K562 (cell line): ENCODE results near the gene ITGAL. TPM values are rescaled to one million over a fixed set of nuclear protein-coding genes. Genes with fewer than 3 reads are reported as not detected.

Experiments
- ATAC-seq: fragments of 200-7000 bp; cut with Tn5 transposase; 3 replicates; pipeline ENCODE4 v1.9.1; 2020; ENCODE audit warnings: moderate library complexity
- BruUV-seq: library from RNA; stranded (reverse); fragments of 400-500 nt; replicated peaks from 2 replicates; lab custom pipeline; 2021; lab: Mats Ljungman, UMichigan
- CTCF ChIA-PET: fragments of 300-600 bp; formaldehyde crosslinking; extraction: SDS; loops from one replicate; lab custom pipeline; 2021; ENCODE audit warnings: low intra/inter-chr PET ratio; lab: Yijun Ruan, JAX
- POLR2A ChIA-PET: fragments of 300-600, 350-650 bp; sonication (Branson Sonifier 250); formaldehyde crosslinking; extraction: SDS; loops from one replicate; lab custom pipeline; 2021; ENCODE audit warnings: antibody characterized with exemption, inconsistent platforms; lab: Yijun Ruan, JAX
- DNase-seq, 4 experiments: peaks; one replicate each; pipeline versions ENCODE4 v3.0.0 to v3.0.0-alpha.2; 2011 to 2018; ENCODE audit warnings: low spot score in 3 of 4, mixed read lengths in 3 of 4; ENCODE audit errors: extremely low read depth in 1 of 4
- FAIRE-seq: peaks from 2 replicates; lab custom pipeline; 2011; peaks lifted over from hg19 to GRCh38; lab: Jason Lieb, UNC
- H2AFZ ChIP-seq: 2 replicates; pipeline ENCODE4 v1.6.0; 2011; ENCODE audit warnings: low read depth, low read length, control low read depth, inconsistent platforms
- H3K27ac ChIP-seq: fragments of 200-600 bp; 3 replicates; pipeline ENCODE4 v1.8.0; 2011; ENCODE audit warnings: low read depth, mild to moderate bottlenecking, control low read depth, inconsistent platforms, low read length, moderate library complexity, mixed read lengths; ENCODE audit errors: extremely low read depth
- H3K27me3 ChIP-seq, 2 experiments: fragments of 300-600 bp in 1 of 2; 2 replicates in 1 of 2; 3 replicates in 1 of 2; pipeline versions ENCODE4 v1.6.0 to v1.8.0; 2011; ENCODE audit warnings: inconsistent platforms in 2 of 2, low read length in 2 of 2, mild to moderate bottlenecking in 1 of 2, mixed read lengths in 1 of 2, moderate library complexity in 1 of 2; ENCODE audit not compliant: control insufficient read depth in 2 of 2, insufficient read depth in 2 of 2
- H3K36me3 ChIP-seq: fragments of 300-600 bp; 3 replicates; pipeline ENCODE4 v1.8.0; 2011; ENCODE audit warnings: mild to moderate bottlenecking, low read length, inconsistent platforms; ENCODE audit not compliant: control insufficient read depth, insufficient read depth
- H3K4me1 ChIP-seq, 2 experiments: fragments of 200-600 bp in 1 of 2; replicated peaks in 1 of 2; 2 replicates in 1 of 2; 3 replicates in 1 of 2; pipeline versions ENCODE4 v1.5.1 to v1.8.0; 2011; ENCODE audit warnings: inconsistent platforms in 2 of 2, low read length in 2 of 2, mild to moderate bottlenecking in 1 of 2, mixed read lengths in 1 of 2, moderate library complexity in 1 of 2; ENCODE audit not compliant: control insufficient read depth in 2 of 2, insufficient read depth in 2 of 2
- H3K4me2 ChIP-seq: 2 replicates; pipeline ENCODE4 v1.6.1; 2011; ENCODE audit warnings: low read length, control low read depth, inconsistent platforms, mixed read lengths; ENCODE audit not compliant: insufficient read depth
- H3K4me3 ChIP-seq: fragments of 200-600 bp; sonication (generic), shearing (Covaris generic); 2 replicates; pipeline ENCODE4 v1.5.1; 2016; ENCODE audit warnings: control low read depth, inconsistent platforms
- H3K79me2 ChIP-seq: fragments of 200-600 bp; 3 replicates; pipeline ENCODE4 v1.8.0; 2011; ENCODE audit warnings: low read length, inconsistent platforms; ENCODE audit not compliant: control insufficient read depth, insufficient read depth
- H3K9ac ChIP-seq, 2 experiments: 2 replicates each; pipeline versions ENCODE4 v1.6.0 to v1.6.1; 2011; ENCODE audit warnings: low read depth in 2 of 2, low read length in 2 of 2, control low read depth in 1 of 2, inconsistent platforms in 1 of 2, mild to moderate bottlenecking in 1 of 2, mixed read lengths in 1 of 2; ENCODE audit not compliant: insufficient read depth in 1 of 2
- H3K9me1 ChIP-seq: one replicate; pipeline ENCODE4 v1.6.0; 2011; ENCODE audit warnings: inconsistent platforms, mild to moderate bottlenecking, low read length, moderate library complexity; ENCODE audit not compliant: control insufficient read depth, insufficient read depth
- H3K9me3 ChIP-seq: replicated peaks from 2 replicates; pipeline ENCODE4 v1.5.1; 2011; ENCODE audit warnings: low read depth, low read length, inconsistent platforms; ENCODE audit not compliant: control insufficient read depth, insufficient read depth
- H4K20me1 ChIP-seq: replicated peaks from 2 replicates; pipeline ENCODE4 v1.6.1; 2011; ENCODE audit warnings: low read length, inconsistent platforms, mixed read lengths; ENCODE audit not compliant: control insufficient read depth, insufficient read depth
- BRCA1 ChIP-seq, 2 experiments: fragments of 450-650 bp in 1 of 2; sonication (generic) in 1 of 2; formaldehyde crosslinking in 1 of 2; IDR thresholded peaks; 2 replicates each; pipeline versions ENCODE4 v1.5.0 to v1.6.1; 2017 to 2020; ENCODE audit warnings: mild to moderate bottlenecking in 1 of 2, missing genetic modification reagents in 1 of 2
- CSDE1 ChIP-seq, 2 experiments: fragments of 450-650 bp; IDR thresholded peaks; 2 replicates each; pipeline ENCODE4 v1.6.1; 2016; ENCODE audit warnings: mild to moderate bottlenecking in 1 of 2
- EHMT2 ChIP-seq: fragments of 450-650 bp; IDR thresholded peaks from 2 replicates; pipeline ENCODE4 v1.6.1; 2018; ENCODE audit warnings: antibody characterized with exemption
- KDM2B ChIP-seq: fragments of 250-450 bp; sonication (Bioruptor Pico); IDR thresholded peaks from 2 replicates; pipeline ENCODE4 v1.8.0; 2021; ENCODE audit warnings: mild to moderate bottlenecking, moderate library complexity
- MYBL2 ChIP-seq, 2 experiments: fragments of 450-650 bp in 1 of 2; sonication (generic) in 1 of 2; formaldehyde crosslinking in 1 of 2; IDR thresholded peaks; 2 replicates each; pipeline versions ENCODE4 v1.6.1 to v1.8.1; 2017 to 2022; ENCODE audit warnings: borderline replicate concordance in 1 of 2, inconsistent platforms in 1 of 2, low read depth in 1 of 2, mild to moderate bottlenecking in 1 of 2, missing genetic modification reagents in 1 of 2, moderate library complexity in 1 of 2
- NFE2 ChIP-seq: IDR thresholded peaks from 2 replicates; pipeline ENCODE4 v1.6.1; 2014; ENCODE audit warnings: antibody characterized with exemption, low read depth
- NFRKB ChIP-seq: fragments of 450-650 bp; IDR thresholded peaks from 2 replicates; pipeline ENCODE4 v1.6.1; 2016; ENCODE audit warnings: low read depth
- NR3C1 ChIP-seq: sonication (generic); formaldehyde crosslinking; IDR thresholded peaks from 2 replicates; pipeline ENCODE4 v1.8.1; 2022; ENCODE audit warnings: missing genetic modification reagents
- RAD21 ChIP-seq, 2 experiments: fragments of 250-450 bp in 1 of 2; fragments of 450-650 bp in 1 of 2; sonication (Bioruptor Pico) in 1 of 2; formaldehyde crosslinking in 1 of 2; IDR thresholded peaks in 1 of 2; conservative IDR thresholded peaks in 1 of 2; 2 replicates each; pipeline versions ENCODE4 v1.4.0 to v1.8.0; 2020 to 2022; ENCODE audit warnings: mild to moderate bottlenecking in 2 of 2, moderate library complexity in 1 of 2
- TFAP4 ChIP-seq: sonication (generic); formaldehyde crosslinking; IDR thresholded peaks from 2 replicates; pipeline ENCODE4 v1.8.0; 2022; ENCODE audit warnings: missing genetic modification reagents, mild to moderate bottlenecking, moderate library complexity, borderline replicate concordance
- ZBED1 ChIP-seq: IDR thresholded peaks from 2 replicates; pipeline ENCODE4 v1.6.1; 2014
- ZBTB9 ChIP-seq: fragments of 450-650 bp; formaldehyde crosslinking; IDR thresholded peaks from 2 replicates; pipeline ENCODE4 v1.4.0; 2020; ENCODE audit warnings: mild to moderate bottlenecking, moderate library complexity
- ZNF75A ChIP-seq: fragments of 450-650 bp; formaldehyde crosslinking; IDR thresholded peaks from 2 replicates; pipeline ENCODE4 v1.4.0; 2020; ENCODE audit warnings: mild to moderate bottlenecking
- WGBS: fragments of 100-300 bp; shearing (Covaris generic); methylation state at CpG from one replicate; pipeline ENCODE4 v1.1.6; 2016; ENCODE audit warnings: low coverage, mixed read lengths; ENCODE audit not compliant: insufficient coverage; ENCODE audit errors: missing lambda C conversion rate; 5-methylcytosine and 5-hydroxymethylcytosine counted together
- in situ Hi-C: fragments of 300-500 bp; cut with MboI; formaldehyde crosslinking; loops from 4 replicates; pipeline ENCODE4 v1.15.0; 2018; ENCODE audit warnings: inconsistent platforms, mixed read lengths
- intact Hi-C: fragments of 100-400 bp; cut with micrococcal nuclease; formaldehyde crosslinking; loops from 2 replicates; pipeline ENCODE4 v1.14.2; 2022
- polyA plus RNA-seq, 8 experiments: library from polyadenylated mRNA; depleted of rRNA in 4 of 8; stranded (reverse) in 5 of 8; unstranded in 3 of 8; fragments of >200 nt; fragmentation: Nextera tagmentation in 2 of 8; fragmentation: Illumina TruSeq in 1 of 8; extraction: Ambion mirVana in 2 of 8; extraction: Trizol in 1 of 8; gene quantifications; 2 replicates each; pipeline versions ENCODE4 v1.2.1 to v1.2.3, GENCODE V29; 2011 to 2014; ENCODE audit warnings: inconsistent platforms in 1 of 8, missing spikeins in 1 of 8
- total RNA-seq, 7 experiments: library from RNA; depleted of rRNA in 6 of 7; stranded (reverse); fragments of >200 nt in 6 of 7; fragmentation: Illumina TruSeq in 2 of 7; extraction: Trizol in 2 of 7; gene quantifications; 2 replicates each; pipeline versions ENCODE4 v1.2.1 to v1.2.3, GENCODE V29; 2011 to 2021; ENCODE audit warnings: low replicate concordance in 1 of 7

Gene ITGAL
- total and polyA plus RNA-seq, 9 of the 15 experiments (the other 6 are each of a cell fraction or from before 2014, with no cell fraction given), result 0.01 to 0.53 TPM; not detected in 7

GRCh38 chr16:30449116-30449435, 23.5 kb upstream of the ITGAL start:
- TF ChIP-seq NR3C1 (CRISPR knock-in tag) (no peak), KDM2B (CRISPR knock-in tag) (no peak), MYBL2 (IDR thresholded peaks at IDR 0.05; ENCODE audit: low read depth) (no peak), MYBL2 (CRISPR knock-in tag; IDR thresholded peaks at IDR 0.05; ENCODE audit: borderline replicate concordance) (no peak), RAD21 (CRISPR knock-in tag; conservative IDR thresholded peaks at IDR 0.05 in 1 of 2, IDR thresholded peaks at IDR 0.05 in 1 of 2) (no peak), NFRKB (no peak), CSDE1 (IDR thresholded peaks at IDR 0.05) (no peak), TFAP4 (CRISPR knock-in tag) (no peak), ZBED1 (no peak), EHMT2 (no peak), ZBTB9 (no peak), NFE2 (no peak), BRCA1 (IDR thresholded peaks at IDR 0.05) (no peak), BRCA1 (CRISPR knock-in tag; IDR thresholded peaks at IDR 0.05) (no peak), ZNF75A (no peak)
- no peak for ATAC-seq
- Histone ChIP-seq H3K27me3 (no peaks in the 10 kb centered on the region), H3K27ac (no peak overlapping the region), H3K4me2 (no peak overlapping the region), H3K9ac (no peak overlapping the region), H3K4me3 (no peak overlapping the region), H3K4me1 (peaks cover 11% of the 10 kb centered on the region in 2 experiments; a peak in 4 of 5 replicates), H3K36me3 (peaks cover 10% of the 10 kb centered on the region), H3K79me2 (peaks cover 21% of the 10 kb centered on the region), H3K9me1 (no peaks in the 10 kb centered on the region), H2AFZ (no peak overlapping the region), H4K20me1 (0 out of 2 replicates have a peak, but pooled peaks cover 2% of the 10 kb centered on the region), H3K9me3 (no peaks in the 10 kb centered on the region)
- WGBS, result 50% methylated on average over 2 of the region's 3 CpGs
- no TSS peak for BruUV-seq
- CTCF ChIA-PET, result interaction anchor here (2.2 kb wide), 1 partner anchor 180 kb away, joined by 12 read pairs; no protein-coding TSS in a partner anchor
- POLR2A ChIA-PET, result no interaction called here
- intact Hi-C loops, result no loop called here
- in situ Hi-C loops, result no loop called here
- FAIRE-seq, result no peak
- no peak for DNase-seq
